Kidney (tissue), 14 donors: ENCODE results near the gene TTYH2. TPM values are rescaled to one million over a fixed set of nuclear protein-coding genes. Genes with fewer than 3 reads are reported as not detected.

Source experiments
- DNase-seq, 5 donors: peaks; one replicate each; pipeline ENCODE4 v3.0.0-alpha.2; 2013 to 2020
- FAIRE-seq: peaks from 2 replicates; lab custom pipeline; 2012; peaks lifted over from hg19 to GRCh38; lab: Jason Lieb, UNC
- H3K27ac ChIP-seq, 2 donors: one replicate each; pipeline ENCODE4 v1.7.0; 2013; ENCODE audit warnings: low read depth in 2 of 2, low read length in 2 of 2, inconsistent platforms in 1 of 2
- H3K27me3 ChIP-seq: one replicate; pipeline ENCODE4 v1.7.1; 2013; ENCODE audit warnings: low read length, inconsistent platforms; ENCODE audit not compliant: control insufficient read depth, insufficient read depth
- H3K36me3 ChIP-seq, 3 donors: one replicate each; pipeline versions ENCODE4 v1.7.0 to v1.7.1; 2013; ENCODE audit warnings: low read length in 3 of 3, control low read depth in 1 of 3, inconsistent platforms in 1 of 3; ENCODE audit not compliant: insufficient read depth in 3 of 3, control insufficient read depth in 2 of 3
- H3K4me1 ChIP-seq, 3 donors: one replicate each; pipeline versions ENCODE4 v1.7.0 to v1.7.1; 2013; ENCODE audit warnings: low read length in 3 of 3, inconsistent platforms in 1 of 3, low read depth in 1 of 3; ENCODE audit not compliant: control insufficient read depth in 2 of 3, insufficient read depth in 2 of 3
- H3K4me3 ChIP-seq, 3 donors: one replicate each; pipeline versions ENCODE4 v1.7.0 to v1.8.1; 2013; ENCODE audit warnings: low read length in 3 of 3, control low read depth in 1 of 3, inconsistent platforms in 1 of 3
- H3K9ac ChIP-seq, 3 donors: one replicate each; pipeline versions ENCODE4 v1.7.0 to v1.7.1; 2013; ENCODE audit warnings: low read length in 3 of 3, control low read depth in 1 of 3, inconsistent platforms in 1 of 3
- H3K9me3 ChIP-seq, 3 donors: one replicate each; pipeline versions ENCODE4 v1.7.0 to v1.7.1; 2013; ENCODE audit warnings: low read length in 3 of 3, control low read depth in 1 of 3, inconsistent platforms in 1 of 3; ENCODE audit not compliant: control insufficient read depth in 2 of 3, insufficient read depth in 1 of 3
- intact Hi-C: fragments of 100-400 bp; cut with DNase I; formaldehyde crosslinking; loops from one replicate; pipeline ENCODE4 v1.11.1; 2022
- polyA plus RNA-seq: library from polyadenylated mRNA; stranded (reverse); fragments of 350-450 nt; fragmentation: Illumina TruSeq; extraction: RNeasy Lipid Tissue Mini Kit (QIAGEN cat#74804); gene quantifications from one replicate; pipeline ENCODE4 v1.2.3, GENCODE V29; 2014; ENCODE audit warnings: low read depth, low replicate concordance; ENCODE audit not compliant: insufficient read depth
- total RNA-seq: library from RNA; stranded (reverse); fragmentation: NEBNext Ultra II Directional; extraction: Animal tissue kit (Norgen Biotek cat#: 25700); gene quantifications from one replicate; pipeline ENCODE4 v1.2.1, GENCODE V29; 2021
- TF ChIP-seq, protein P1 (sequence below): IDR thresholded peaks from 3 replicates; pipeline ENCODE4 v1.5.1; 2012; ENCODE audit warnings: mild to moderate bottlenecking, moderate library complexity, borderline replicate concordance; ENCODE audit not compliant: insufficient read depth; ENCODE audit errors: extremely low read depth
- donor health status: control.
- donor health status: control.
- donor health status: control.
- donor health status: control.
- donor health status: control.
- donor health status: DM: yes; HTN: yes; CAD: no.
- donor health status: Normal renal cell carcinoma (clear cell type).

TTYH2 gene
- total and polyA plus RNA-seq, 2 donors from 2014 or later, result 2.4 to 7.1 TPM

DNA sequence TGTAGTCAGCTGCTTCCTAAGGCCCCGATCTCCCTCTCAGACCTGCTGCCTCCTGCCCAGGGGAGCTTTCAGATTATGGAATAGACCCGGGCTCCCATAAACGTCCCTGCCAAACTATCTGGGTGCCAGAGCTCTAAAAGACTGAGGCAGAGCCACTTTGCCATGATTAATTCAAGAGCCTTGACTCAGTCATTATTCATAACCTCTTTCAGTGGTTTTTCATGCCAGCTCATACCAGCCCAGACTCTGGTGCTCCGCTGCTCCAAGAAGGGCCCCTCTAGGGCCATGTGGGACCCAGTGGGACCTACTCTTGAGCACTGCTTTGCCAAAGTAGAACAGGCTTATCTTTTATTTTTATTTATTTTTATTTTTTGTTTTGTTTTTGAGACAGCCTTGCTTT, 84.6 kb downstream of the TTYH2 start:
- Histone ChIP-seq H3K9me3 (no peaks in the 10 kb centered on the region), H3K9ac (no peak overlapping the region), H3K27me3 (no peaks in the 10 kb centered on the region), H3K36me3 (no peaks in the 10 kb centered on the region), H3K4me3 (no peak overlapping the region), H3K27ac (no peak overlapping the region), H3K4me1 (no peaks in the 10 kb centered on the region)
- intact Hi-C loops, result no loop called here
- no peak for DNase-seq
- TF ChIP-seq, protein P1, sequence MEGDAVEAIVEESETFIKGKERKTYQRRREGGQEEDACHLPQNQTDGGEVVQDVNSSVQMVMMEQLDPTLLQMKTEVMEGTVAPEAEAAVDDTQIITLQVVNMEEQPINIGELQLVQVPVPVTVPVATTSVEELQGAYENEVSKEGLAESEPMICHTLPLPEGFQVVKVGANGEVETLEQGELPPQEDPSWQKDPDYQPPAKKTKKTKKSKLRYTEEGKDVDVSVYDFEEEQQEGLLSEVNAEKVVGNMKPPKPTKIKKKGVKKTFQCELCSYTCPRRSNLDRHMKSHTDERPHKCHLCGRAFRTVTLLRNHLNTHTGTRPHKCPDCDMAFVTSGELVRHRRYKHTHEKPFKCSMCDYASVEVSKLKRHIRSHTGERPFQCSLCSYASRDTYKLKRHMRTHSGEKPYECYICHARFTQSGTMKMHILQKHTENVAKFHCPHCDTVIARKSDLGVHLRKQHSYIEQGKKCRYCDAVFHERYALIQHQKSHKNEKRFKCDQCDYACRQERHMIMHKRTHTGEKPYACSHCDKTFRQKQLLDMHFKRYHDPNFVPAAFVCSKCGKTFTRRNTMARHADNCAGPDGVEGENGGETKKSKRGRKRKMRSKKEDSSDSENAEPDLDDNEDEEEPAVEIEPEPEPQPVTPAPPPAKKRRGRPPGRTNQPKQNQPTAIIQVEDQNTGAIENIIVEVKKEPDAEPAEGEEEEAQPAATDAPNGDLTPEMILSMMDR, result no peak
- FAIRE-seq, result no peak

- Histone ChIP-seq H3K36me3 (no peaks in the 10 kb centered on the region), H3K4me3 (no peak overlapping the region), H3K9me3 (no peaks in the 10 kb centered on the region), H3K9ac (no peak overlapping the region), H3K27ac (no peak overlapping the region), H3K27me3 (no peaks in the 10 kb centered on the region), H3K4me1 (no peaks in the 10 kb centered on the region)
- DNase-seq (peak in 1 of 5 donors; percentile 49), FAIRE-seq (no peak)
- intact Hi-C loops, result no loop called here
- TF ChIP-seq, protein P1, result no peak
Measured at GRCh38 chr17:74298778-74299177, 85.4 kb downstream of the TTYH2 start.

GRCh38 chr17:74299226-74300009, 86.0 kb downstream of the TTYH2 start:
- no peak for DNase-seq
- intact Hi-C loops, result loop anchor here (10.0 kb wide), 1 partner anchor 65 kb away; the partner anchor contains the start of genes BTBD17 and GPR142
- Histone ChIP-seq H3K27me3 (no peaks in the 10 kb centered on the region), H3K4me3 (no peak overlapping the region), H3K9me3 (no peaks in the 10 kb centered on the region), H3K36me3 (no peaks in the 10 kb centered on the region), H3K27ac (no peak overlapping the region), H3K4me1 (no peaks in the 10 kb centered on the region), H3K9ac (no peak overlapping the region)
- TF ChIP-seq, protein P1, result no peak
- no peak for FAIRE-seq
